ENCODE results near the gene QRFP. TPM values are rescaled to one million over a fixed set of nuclear protein-coding genes. Genes with fewer than 3 reads are reported as not detected.
"Not testable (repeated sequence)": the region's sequence is repeated elsewhere in the genome, so short reads cannot be mapped to it uniquely, and the experiment has no call there.

Gene QRFP
- total RNA-seq, 2 donors from 2014 or later, result not detected

GRCh38 chr9:130919559-130920145, 23.0 kb upstream of the QRFP start:
- H3K27me3 Mint-ChIP-seq, result peaks cover 30% of the 10 kb centered on the region
- H3K9me3 ChIP-seq (ENCODE audit: control insufficient read depth, low read length, poor library complexity, severe bottlenecking), result no peaks in the 10 kb centered on the region
- H3K4me3 Mint-ChIP-seq, result no peak overlapping the region
- no peaks in the 10 kb centered on the region for H3K4me1 Mint-ChIP-seq
- ATAC-seq (no peak), DNase-seq (no peak)
- no peaks in the 10 kb centered on the region for H3K36me3 Mint-ChIP-seq (ENCODE audit: low read depth)
- no peak overlapping the region for H3K27ac Mint-ChIP-seq

GRCh38 chr9:130918826-130919558, 22.4 kb upstream of the QRFP start:
- H3K9me3 ChIP-seq (ENCODE audit: control insufficient read depth, low read length, poor library complexity, severe bottlenecking), result no peaks in the 10 kb centered on the region
- no peaks in the 10 kb centered on the region for H3K36me3 Mint-ChIP-seq (ENCODE audit: low read depth)
- DNase-seq (no peak), ATAC-seq (no peak)
- H3K4me1 Mint-ChIP-seq, result no peaks in the 10 kb centered on the region
- no peak overlapping the region for H3K27ac Mint-ChIP-seq
- H3K4me3 Mint-ChIP-seq, result no peak overlapping the region
- H3K27me3 Mint-ChIP-seq, result peaks cover 30% of the 10 kb centered on the region

GRCh38 chr9:130918101-130918825, 21.7 kb upstream of the QRFP start:
- no peak overlapping the region for H3K27ac Mint-ChIP-seq
- no peaks in the 10 kb centered on the region for H3K4me1 Mint-ChIP-seq
- H3K9me3 ChIP-seq (ENCODE audit: control insufficient read depth, low read length, poor library complexity, severe bottlenecking), result no peaks in the 10 kb centered on the region
- H3K36me3 Mint-ChIP-seq (ENCODE audit: low read depth), result no peaks in the 10 kb centered on the region
- ATAC-seq, result no peak
- peaks cover 30% of the 10 kb centered on the region for H3K27me3 Mint-ChIP-seq
- no peak for DNase-seq
- no peak overlapping the region for H3K4me3 Mint-ChIP-seq

GRCh38 chr9:130917168-130917960, 20.8 kb upstream of the QRFP start:
- DNase-seq (no peak), ATAC-seq (no peak)
- Mint-ChIP-seq H3K4me1 (no peaks in the 10 kb centered on the region), H3K27me3 (peaks cover 22% of the 10 kb centered on the region), H3K36me3 (ENCODE audit: low read depth) (no peaks in the 10 kb centered on the region), H3K27ac (no peak overlapping the region), H3K4me3 (no peak overlapping the region)
- no peaks in the 10 kb centered on the region for H3K9me3 ChIP-seq (ENCODE audit: control insufficient read depth, low read length, poor library complexity, severe bottlenecking)

- no peaks in the 10 kb centered on the region for H3K36me3 Mint-ChIP-seq (ENCODE audit: low read depth)
- no peaks in the 10 kb centered on the region for H3K4me1 Mint-ChIP-seq
- no peak overlapping the region for H3K27ac Mint-ChIP-seq
- H3K9me3 ChIP-seq (ENCODE audit: control insufficient read depth, low read length, poor library complexity, severe bottlenecking), result no peaks in the 10 kb centered on the region
- ATAC-seq (no peak), DNase-seq (no peak)
- H3K4me3 Mint-ChIP-seq, result no peak overlapping the region
- H3K27me3 Mint-ChIP-seq, result peaks cover 7% of the 10 kb centered on the region
These were observed 18.5 kb upstream of the QRFP start for GRCh38 chr9:130915096-130915447.

GRCh38 chr9:130914417-130915095, 17.9 kb upstream of the QRFP start:
- Mint-ChIP-seq H3K4me1 (no peaks in the 10 kb centered on the region), H3K27ac (no peak overlapping the region), H3K4me3 (no peak overlapping the region), H3K27me3 (peaks cover 7% of the 10 kb centered on the region), H3K36me3 (ENCODE audit: low read depth) (no peaks in the 10 kb centered on the region)
- DNase-seq (no peak), ATAC-seq (no peak)
- no peaks in the 10 kb centered on the region for H3K9me3 ChIP-seq (ENCODE audit: control insufficient read depth, low read length, poor library complexity, severe bottlenecking)

DNA sequence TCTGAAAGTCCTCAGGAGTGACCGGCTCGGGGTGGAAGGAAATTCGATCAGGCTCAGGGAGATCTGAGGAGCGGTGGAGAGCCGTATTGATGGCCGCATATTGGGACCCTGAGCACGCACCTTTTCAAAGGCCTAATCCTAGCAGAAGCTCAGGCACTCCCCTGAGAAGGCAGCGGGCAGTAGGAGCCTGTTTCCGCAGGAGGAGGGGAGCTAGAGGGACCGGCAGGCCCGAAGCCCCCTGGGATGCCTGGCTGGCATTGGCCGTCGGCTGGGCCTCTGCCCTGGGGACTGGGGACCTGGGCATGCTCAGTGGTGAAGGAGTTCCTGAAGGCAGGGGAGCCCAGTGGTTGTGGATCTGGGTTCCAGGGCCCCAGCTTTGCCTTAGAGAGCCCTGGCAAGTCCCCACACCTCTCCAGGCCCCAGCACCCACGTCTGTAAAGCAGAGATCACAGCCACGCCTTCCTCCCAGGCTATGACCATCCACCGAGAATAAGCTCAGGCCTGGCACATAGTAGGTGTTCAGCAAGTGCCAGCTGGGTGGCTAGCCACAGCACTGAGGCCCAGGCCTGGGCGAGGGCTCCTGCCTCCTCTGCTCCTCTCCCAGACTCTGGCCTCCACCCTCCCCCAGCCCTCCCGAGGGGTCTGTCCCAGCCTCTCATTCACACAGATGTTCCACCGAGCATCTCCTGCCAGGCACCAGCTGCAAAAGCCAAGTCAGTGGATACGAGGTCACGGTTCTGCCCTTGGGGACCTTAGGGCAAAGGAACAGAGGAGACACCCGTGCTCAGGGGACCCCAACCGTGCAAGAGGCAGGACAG, 17.2 kb upstream of the QRFP start:
- Mint-ChIP-seq H3K27me3 (peaks cover 7% of the 10 kb centered on the region), H3K36me3 (ENCODE audit: low read depth) (no peaks in the 10 kb centered on the region), H3K4me3 (no peak overlapping the region), H3K4me1 (no peaks in the 10 kb centered on the region), H3K27ac (no peak overlapping the region)
- ATAC-seq, result no peak
- no peaks in the 10 kb centered on the region for H3K9me3 ChIP-seq (ENCODE audit: control insufficient read depth, low read length, poor library complexity, severe bottlenecking)
- no peak for DNase-seq

- Mint-ChIP-seq H3K4me1 (no peaks in the 10 kb centered on the region), H3K4me3 (no peak overlapping the region), H3K36me3 (ENCODE audit: low read depth) (no peaks in the 10 kb centered on the region), H3K27ac (no peak overlapping the region), H3K27me3 (peaks cover 7% of the 10 kb centered on the region)
- H3K9me3 ChIP-seq (ENCODE audit: control insufficient read depth, low read length, poor library complexity, severe bottlenecking), result no peaks in the 10 kb centered on the region
- ATAC-seq (no peak), DNase-seq (no peak)
These were observed 16.5 kb upstream of the QRFP start for GRCh38 chr9:130912932-130913598.

DNA sequence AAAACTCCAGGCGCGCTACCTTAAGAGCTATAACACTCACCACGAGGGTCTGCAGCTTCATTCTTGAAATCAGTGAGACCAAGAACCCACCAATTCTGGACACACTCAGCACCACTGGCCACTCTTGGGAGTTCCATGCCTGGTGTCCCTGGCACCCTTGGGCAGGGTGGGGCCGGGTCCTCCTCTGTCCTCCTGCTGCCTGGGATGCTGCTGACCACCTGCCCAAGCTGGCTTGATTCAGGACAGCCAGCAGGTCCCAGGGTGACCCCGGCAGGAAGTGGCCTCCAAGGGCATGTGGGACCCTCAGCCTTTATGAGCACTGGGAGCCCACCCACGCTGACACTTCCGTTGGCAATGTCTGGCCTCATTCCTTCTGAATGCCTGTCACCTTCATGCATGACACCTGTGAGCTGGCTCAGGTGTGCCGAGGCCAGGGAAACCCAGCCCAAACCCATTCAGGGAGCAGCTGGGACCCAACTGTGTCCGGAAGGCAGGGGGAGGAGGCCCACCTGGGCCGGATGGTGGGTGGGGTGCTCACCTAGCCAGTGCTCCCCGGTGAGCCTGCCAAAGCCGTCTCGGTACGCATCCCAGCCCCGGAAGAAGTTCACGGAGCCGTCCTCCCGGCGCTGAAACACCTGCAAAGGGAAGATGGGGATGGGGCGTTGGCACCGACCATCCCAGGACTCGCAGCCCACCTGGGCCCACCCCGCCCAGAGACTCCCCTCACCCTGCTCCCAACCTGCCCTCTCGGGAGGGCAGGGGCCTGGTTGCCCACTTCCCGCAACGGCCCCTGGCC, 14.8 kb upstream of the QRFP start:
- no peaks in the 10 kb centered on the region for H3K9me3 ChIP-seq (ENCODE audit: control insufficient read depth, low read length, poor library complexity, severe bottlenecking)
- no peaks in the 10 kb centered on the region for H3K27me3 Mint-ChIP-seq
- H3K4me3 Mint-ChIP-seq, result no peak overlapping the region
- no peaks in the 10 kb centered on the region for H3K4me1 Mint-ChIP-seq
- ATAC-seq (no peak), DNase-seq (no peak)
- no peaks in the 10 kb centered on the region for H3K36me3 Mint-ChIP-seq (ENCODE audit: low read depth)
- no peak overlapping the region for H3K27ac Mint-ChIP-seq

DNA sequence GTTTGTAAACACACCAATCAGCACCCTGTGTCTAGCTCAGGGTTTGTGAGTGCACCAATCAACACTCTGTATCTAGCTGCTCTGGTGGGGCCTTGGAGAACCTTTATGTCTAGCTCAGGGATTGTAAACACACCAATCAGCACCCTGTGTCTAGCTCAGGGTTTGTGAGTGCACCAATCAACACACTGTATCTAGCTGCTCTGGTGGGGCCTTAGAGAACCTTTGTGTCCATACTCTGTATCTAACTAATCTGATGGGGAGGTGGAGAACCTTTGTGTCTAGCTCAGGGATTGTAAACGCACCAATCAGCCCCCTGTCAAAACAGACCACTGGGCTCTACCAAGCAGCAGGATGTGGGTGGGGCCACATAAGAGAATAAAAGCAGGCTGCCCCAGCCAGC, 14.1 kb upstream of the QRFP start:
- ATAC-seq; H3K27ac Mint-ChIP-seq; H3K27me3 Mint-ChIP-seq; DNase-seq; H3K4me3 Mint-ChIP-seq; H3K4me1 Mint-ChIP-seq; H3K9me3 ChIP-seq (ENCODE audit: control insufficient read depth, low read length, poor library complexity, severe bottlenecking); H3K36me3 Mint-ChIP-seq (ENCODE audit: low read depth): not testable (repeated sequence)

DNA sequence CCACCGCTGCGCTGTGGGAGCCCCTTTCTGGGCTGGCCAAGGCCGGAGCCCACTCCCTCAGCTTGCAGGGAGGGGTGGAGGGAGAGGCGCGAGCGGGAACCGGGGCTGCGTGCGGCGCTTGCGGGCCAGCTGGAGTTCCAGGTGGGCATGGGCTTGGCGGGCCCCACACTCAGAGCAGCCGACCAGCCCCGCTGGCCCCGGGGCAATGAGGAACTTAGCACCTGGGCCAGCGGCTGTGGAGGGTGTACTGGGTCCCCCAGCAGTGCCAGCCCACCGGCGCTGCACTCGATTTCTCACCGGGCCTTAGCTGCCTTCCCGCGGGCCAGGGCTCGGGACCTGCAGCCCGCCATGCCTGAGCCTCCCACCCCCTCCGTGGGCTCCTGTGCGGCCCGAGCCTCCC, 13.4 kb upstream of the QRFP start:
- H3K4me3 Mint-ChIP-seq; DNase-seq; H3K4me1 Mint-ChIP-seq; H3K36me3 Mint-ChIP-seq (ENCODE audit: low read depth); H3K9me3 ChIP-seq (ENCODE audit: control insufficient read depth, low read length, poor library complexity, severe bottlenecking); H3K27me3 Mint-ChIP-seq; ATAC-seq; H3K27ac Mint-ChIP-seq: not testable (repeated sequence)
